UCSD-AML1 (cell line): Measurements from ENCODE around the gene SLFN5.
"Not testable (repeated sequence)": the region's sequence is repeated elsewhere in the genome, so short reads cannot be mapped to it uniquely, and the experiment has no call there.

Experiments used
- DNase-seq: peaks from one replicate; lab custom pipeline; 2025; ENCODE audit not compliant: unreplicated experiment; lab: John Stamatoyannopoulos, UW

The SLFN5 gene

DNA sequence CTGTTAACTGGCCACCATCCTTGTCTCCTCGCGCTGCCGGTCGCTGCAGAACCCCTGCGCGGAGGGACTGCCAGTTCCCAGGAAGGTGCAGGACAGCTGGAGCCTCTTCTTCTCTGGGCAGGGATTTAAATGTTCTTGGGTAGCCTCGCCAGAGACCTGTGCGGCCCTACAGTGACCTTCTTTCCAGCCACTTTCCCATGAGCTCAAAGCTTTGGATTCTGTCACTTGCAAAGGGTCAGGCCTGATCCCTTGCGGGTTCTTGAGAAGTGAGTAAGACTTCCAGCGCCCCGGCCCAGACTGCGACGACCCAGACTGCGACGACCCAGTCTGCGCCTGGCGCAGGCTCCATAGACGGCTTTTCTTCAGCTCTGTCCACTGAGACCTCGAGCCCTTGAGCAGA lies 1.4 kb upstream of the SLFN5 start:
- DNase-seq = no peak

DNA sequence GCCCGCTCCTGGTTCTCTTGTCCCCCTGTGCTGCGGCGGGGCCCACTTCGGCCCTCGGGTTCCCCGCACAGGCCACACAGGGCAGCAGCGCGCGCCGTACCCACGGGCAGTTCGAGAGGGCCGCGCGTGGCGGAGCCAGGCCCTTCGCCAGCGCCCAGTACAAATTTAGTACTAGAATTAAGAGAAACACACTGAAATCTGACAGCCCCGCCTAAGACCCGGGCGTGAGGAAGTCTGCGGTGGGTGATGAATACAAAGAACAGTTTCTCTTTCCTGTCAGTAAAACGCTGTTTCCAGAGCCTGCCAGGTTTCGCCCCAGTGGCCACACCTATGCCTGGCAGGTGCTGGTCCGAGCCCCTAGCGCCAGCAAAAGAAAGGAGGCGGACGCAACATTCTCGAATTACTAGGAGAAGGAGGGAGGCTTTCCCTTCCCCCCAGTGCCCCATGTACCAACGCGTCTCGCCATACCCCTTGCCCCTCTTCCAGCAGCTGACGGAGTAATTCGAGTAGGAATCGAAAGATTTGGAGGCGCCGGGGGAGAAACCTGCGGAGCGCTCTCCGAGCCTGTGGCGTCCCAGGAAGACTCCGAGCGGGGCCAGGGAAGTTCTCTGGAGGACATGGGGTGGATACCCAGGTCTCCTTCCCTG lies 591 bp upstream of the SLFN5 start:
- DNase-seq = peak; percentile 43

DNA sequence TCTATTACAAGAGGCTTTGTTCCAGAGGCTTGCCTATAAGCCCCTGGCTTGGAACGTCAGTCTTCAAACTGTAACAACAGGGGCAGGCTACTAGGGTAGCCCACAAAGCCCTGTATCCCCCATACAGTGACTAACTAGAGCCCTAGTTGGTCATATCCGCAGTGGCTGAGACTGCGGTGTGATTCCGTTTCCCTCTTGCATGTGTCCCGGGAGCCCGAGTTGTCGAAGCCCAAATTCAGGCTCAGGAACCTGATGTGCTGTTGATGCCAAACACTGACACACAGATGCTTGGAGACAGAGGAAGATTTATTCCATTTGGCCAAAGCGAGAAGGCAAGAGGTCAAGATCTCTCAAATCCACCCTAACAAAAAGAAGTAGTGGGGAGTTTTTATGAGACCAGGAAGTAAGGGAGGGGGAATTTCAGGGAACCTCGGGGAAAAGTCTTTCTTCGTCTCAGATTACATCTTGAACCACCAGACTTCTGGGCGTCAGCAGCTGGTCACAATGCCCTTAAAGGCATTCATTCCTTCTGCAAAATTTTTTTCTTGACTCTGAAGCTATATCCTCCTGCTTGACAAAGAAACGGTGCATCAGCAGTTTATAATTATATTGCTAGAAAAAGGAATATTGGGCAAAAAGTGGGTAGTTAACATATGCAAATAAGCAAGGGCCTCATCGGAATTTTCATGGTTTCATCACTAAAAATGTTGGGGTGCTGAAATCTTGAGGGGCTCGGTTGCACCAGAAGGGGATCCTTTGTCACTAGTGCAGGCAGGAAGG lies 879 bp downstream of the SLFN5 start:
- peak; percentile 36 for DNase-seq

DNA sequence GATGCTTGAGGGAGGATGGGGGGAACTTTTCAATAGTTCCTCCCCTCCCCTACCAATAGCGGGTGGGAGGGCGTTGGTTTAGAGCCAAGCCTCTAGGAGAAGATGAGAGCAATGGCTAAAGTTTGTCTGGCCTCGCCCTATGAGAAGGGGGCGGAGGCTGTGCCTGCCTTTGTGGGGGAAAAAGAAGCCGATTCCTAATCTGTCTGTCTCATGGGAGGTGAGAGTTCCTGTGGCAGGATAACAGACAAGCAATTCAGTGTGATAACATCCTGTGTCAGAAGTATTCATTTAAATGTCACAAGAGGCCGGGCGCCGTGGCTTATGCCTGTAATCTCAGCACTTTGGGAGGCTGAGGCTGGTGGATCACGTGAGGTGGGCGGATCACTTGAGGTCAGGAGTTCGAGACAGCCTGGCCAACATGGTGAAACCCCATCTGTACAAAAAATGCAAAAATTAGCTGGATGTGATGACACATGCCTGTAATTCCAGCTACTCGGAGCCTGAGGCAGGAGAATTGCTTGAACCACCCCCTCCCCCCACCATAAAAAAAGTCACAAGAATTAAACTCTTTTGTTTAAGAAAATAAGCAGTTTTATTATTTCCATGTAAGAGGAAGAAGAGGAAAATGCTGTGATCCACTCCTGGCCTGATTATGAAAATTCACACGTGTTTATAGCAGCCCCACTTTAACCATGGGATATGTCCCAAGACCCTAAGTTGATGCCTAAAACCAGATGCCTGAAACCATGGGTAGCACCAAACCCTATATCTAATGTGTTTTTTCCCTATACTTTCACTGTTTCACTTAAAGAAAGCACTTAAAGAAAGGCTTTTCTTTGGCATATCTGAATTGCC lies 1.7 kb downstream of the SLFN5 start:
- peak; percentile 49 for DNase-seq

DNA sequence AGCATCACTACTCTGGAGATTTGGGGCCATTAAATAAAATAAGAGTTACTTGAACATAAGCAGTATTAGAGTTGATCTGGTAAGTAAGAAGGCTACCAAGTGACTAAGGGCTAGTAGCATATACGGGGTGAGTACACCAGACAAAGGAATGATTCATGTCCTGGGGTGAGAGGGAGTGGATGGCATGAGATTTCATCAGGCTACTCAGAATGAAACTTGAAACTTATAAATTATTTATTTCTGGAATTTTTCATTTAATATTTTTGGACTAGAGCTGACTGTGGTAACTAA lies 2.3 kb downstream of the SLFN5 start:
- DNase-seq = no peak

DNA sequence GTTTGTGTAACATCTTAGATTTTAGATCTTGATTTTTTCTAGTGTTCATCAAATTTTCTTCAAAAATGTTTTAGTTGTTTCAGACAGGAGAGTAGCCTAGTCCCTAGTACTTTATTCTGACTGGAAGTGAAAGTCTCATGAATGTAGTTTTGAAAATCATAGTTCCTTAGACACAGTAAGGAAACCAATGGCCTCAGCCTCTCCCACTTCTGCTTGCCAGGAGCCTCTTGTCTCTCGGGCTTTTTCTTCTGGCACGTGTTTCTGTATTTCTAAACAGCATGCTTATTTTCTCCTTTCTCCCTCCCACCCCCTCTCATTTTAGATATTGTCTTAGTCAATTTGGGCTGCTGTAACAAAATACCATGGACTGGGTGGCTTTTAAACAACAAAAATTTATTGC lies 9.8 kb downstream of the SLFN5 start:
- DNase-seq = no peak

DNA sequence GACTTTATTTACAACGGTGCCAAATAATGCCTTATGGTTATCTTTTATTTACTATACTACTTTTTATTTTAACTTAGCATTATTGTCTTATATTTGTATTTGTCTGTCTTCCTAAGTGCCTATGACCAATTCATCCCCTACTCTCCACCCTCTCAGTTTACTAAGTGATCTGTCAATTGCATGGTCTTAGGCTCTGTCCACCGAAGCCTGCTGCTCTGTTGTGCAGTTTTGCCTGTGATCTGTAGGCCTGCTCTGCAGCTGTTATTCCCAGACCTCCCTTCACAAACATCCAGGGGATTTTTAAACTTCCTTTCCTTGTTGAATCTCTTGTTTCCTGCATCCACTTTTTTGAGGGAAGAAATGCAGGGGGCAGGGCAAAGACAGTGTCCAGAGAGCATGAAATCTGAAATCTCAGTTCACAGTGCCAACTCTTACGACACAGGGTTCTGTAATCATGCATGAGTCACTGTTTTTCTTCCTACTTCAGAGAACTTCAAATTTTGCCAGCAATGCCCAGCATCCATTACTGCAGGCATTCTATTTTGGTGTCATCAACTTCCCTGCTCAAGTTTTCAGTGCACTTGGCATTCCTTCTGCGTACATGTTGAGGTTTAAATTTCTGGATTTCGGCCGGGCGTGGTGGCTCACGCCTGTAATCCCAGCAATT lies 11.4 kb downstream of the SLFN5 start:
- DNase-seq = no peak

DNA sequence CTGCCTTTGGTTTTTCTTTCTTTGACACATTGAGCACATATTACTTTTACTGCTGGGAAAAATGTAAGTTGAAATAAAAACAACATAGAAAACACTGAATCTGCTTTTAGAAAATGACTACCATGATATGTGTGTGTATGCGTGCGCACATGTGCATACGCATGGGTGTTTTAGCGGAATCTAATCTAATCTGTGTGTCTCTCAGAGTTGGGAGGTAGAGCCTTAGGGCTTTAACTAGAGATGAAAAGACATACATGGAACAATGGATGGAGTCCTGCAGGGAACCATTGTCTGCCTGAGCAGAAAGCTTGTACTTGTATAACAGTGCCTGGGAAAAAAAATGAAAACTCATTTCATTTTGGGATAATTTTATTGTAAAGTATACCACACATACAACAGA lies 12.4 kb downstream of the SLFN5 start:
- no peak for DNase-seq

DNA sequence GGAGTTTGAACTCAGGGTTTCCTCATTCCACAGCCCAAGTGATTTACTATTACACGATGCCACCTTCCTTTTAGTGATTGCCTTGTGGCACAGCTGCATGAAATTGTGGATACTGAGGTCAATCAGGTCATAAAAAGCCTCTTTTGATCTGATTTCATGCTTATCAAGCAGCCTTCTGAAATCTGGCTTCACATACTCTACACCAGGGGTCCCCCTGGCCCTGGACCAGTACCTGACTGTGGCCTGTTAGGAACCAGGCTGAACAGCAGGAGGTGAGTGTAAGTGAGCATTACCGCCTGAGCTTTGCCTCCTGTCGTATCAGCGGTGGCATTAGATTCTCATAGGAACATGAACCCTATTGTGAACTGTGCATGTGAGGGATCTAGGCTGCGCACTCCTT lies 13.8 kb downstream of the SLFN5 start:
- no peak for DNase-seq

DNA sequence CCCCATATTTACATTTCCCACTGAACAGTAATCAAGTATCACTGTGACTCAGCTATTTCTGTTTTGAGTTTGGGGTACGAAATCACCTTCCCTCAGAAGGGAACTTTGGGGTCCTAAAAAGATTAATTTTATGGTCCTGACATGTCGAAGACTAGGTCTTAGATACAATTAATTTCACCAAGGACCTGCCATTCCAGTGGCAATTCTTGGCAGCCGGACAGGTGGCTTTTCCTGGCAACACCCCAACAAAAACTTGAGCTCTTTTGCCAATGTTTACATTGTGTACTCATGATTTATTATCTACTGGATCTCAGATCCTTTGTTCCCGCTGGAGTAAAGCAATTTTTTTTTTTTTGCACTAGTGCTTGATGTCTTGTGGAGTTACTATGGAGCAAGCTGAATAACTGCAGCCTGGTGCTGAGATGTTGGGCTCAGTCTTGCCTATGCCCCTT lies 14.4 kb downstream of the SLFN5 start:
- DNase-seq = no peak

DNA sequence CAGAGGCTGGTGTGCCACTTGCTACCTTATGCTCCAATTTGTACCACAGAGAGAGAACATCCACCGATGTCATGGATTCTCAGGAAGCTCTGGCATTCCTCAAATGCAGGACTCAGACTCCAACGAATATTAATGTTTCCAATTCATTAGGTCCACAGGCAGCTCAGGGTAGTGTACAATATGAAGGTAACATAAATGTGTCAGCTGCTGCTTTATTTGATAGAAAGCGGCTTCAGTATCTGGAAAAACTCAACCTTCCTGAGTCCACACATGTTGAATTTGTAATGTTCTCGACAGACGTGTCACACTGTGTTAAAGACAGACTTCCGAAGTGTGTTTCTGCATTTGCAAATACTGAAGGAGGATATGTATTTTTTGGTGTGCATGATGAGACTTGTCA lies 16.1 kb downstream of the SLFN5 start:
- no peak for DNase-seq

DNA sequence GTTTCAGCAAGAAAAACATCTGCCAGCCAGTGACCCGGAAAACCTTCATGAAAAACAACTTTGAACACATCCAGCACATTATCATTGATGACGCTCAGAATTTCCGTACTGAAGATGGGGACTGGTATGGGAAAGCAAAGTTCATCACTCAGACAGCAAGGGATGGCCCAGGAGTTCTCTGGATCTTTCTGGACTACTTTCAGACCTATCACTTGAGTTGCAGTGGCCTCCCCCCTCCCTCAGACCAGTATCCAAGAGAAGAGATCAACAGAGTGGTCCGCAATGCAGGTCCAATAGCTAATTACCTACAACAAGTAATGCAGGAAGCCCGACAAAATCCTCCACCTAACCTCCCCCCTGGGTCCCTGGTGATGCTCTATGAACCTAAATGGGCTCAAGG lies 22.2 kb downstream of the SLFN5 start:
- no peak for DNase-seq

DNA sequence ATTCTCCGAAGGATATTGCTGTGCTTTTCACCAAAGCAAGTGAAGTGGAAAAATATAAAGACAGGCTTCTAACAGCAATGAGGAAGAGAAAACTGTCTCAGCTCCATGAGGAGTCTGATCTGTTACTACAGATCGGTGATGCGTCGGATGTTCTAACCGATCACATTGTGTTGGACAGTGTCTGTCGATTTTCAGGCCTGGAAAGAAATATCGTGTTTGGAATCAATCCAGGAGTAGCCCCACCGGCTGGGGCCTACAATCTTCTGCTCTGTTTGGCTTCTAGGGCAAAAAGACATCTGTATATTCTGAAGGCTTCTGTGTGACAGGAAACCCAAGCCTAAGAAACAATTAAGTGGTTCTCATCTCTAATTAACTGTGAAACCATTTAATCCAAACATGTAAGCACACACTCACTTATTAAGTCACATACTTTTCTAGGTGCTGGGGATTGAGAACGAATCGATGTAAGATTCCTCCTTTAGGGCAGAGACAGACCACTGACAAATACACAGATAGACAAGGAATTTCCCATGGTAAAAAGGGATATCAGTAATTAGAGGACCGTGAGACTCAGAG lies 22.8 kb downstream of the SLFN5 start:
- DNase-seq = no peak

DNA sequence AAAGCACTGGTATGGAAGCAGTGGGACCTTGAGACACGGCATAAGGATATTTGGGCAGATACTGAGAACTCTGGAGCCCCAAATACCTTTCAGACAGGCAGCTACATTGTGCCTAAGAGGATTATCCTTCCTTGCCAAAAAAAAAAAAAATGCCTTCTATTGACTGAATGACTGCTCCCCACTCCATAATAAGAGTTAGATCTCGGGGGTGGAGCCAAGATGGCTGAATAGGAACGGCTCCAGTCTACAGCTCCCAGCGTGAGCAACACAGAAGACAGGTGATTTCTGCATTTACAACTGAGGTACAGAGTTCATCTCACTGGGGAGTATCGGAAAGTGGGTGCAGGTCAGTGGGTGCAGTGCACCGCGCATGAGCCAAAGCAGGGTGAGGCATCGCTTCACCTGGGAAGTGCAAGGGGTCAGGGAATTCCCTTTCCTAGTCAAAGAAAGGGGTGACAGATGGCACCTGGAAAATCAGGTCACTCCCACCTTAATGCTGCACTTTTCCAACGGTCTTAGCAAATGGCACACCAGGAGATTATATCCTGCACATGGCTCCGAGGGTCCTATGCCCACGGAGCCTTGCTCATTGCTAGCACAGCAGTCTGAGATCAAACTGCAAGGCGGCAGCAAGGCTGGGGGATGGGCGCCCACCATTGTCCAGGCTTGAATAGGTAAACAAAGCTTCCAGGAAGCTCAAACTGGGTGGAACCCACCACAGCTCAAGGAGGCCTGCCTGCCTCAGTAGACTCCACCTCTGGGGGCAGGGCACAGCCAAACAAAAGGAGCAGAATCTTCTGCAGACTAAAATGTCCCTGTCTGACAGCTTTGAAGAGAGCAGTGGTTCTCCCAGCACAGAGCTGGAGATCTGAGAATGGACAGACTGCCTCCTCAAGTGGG lies 31.5 kb downstream of the SLFN5 start:
- not testable (repeated sequence) for DNase-seq

DNA sequence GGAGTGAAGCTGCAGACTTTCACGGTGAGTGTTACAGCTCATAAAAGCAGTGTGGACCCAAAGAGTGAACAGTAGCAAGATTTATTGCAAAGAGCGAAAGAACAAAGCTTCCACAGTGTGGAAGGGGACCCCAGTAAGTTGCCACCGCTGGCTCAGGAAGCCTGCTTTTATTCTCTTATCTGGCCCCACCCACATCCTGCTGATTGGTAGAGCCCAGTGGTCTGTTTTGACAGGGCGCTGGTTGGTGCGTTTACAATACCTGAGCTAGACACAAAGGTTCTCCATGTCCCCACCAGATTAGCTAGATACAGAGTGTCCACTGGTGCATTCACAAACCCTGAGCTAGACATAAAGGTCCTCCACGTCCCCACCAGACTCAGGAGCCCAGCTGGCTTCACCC lies 35.6 kb downstream of the SLFN5 start:
- DNase-seq = not testable (repeated sequence)

DNA sequence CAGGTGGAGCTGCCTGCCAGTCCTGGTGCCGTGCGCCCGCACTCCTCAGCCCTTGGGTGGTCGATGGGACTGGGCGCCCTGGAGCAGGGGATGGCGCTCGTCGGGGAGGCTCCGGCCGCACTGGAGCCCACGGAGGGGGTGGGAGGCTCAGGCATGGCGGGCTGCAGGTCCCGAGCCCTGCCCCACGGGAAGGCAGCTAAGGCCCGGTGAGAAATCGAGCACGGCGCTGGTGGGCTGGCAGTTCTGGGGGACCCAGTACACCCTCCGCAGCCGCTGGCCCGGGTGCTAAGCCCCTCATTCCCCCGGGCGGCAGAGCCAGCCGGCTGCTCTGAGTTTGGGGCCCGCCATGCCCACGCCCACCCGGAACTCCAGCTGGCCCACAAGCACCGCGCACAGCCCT lies 36.0 kb downstream of the SLFN5 start:
- not testable (repeated sequence) for DNase-seq

DNA sequence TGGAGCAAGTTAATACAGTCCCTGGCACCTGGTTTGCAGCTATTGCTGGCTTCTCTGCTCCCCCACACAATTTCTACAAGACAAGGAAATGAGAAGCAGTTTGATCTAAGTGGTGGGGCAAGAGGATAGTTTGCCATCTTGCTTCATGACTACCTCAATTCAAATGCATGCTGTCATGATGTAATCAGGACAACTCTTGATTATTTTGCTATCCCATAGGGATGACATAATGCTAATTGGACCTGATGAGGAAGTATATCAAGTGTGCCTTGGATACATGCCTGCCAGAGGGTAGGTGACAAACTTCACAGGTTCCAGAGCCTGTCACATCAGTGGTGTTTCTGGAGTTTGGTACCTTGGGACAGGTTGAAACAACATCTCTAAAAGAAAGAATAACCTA lies 40.9 kb downstream of the SLFN5 start:
- no peak for DNase-seq

DNA sequence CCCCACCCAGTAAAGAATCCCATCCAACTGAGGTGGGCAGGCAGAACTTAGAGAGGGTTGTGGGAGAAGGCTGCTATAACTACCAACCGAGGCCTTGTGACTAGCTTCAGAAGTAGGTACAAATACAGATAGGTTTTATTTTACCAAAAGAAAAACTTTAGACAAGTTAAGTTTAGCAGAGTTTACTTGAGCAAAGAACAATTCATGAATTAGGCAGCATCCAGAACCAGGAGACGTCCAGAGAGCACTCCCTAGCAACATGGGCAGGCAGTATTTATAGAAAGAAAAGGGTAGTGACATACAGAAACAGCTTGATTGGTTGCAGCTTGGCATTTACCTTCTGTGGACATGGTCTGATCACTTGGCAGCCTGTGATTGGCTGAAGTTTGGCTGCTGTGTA lies 42.1 kb downstream of the SLFN5 start:
- DNase-seq = no peak

DNA sequence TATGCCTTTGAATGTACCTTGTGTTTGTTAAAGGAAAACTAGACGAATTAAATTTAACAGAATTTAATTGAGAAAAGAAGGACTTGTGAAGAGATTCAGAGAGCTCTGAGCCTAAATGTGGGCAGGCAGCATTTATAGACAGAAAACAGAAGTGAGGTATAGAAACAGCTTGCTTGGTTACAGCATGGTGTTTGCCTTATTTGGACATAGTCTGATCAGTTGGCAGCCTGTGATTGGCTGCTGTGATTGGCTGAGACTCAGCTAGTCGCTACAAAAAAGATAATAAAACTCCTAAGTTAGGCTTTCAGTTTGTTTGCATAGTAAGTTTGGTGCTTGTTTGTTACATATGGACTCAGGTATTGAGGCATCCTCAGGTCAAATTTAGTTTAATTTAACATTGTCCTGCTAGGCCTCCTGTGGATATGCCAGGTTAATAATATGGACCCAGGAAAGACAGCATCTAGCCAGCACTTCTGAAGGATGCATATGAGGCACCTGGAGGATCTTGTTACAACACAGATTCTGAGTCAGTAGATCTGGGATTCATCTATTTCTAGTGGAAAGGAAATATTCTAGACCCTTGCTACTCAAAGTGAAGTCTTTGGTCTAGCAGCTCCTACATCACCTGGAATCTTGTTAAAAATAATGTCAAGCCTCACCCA lies 43.4 kb downstream of the SLFN5 start:
- DNase-seq = no peak
